ENCODE results near the gene RAMP3. TPM values are rescaled to one million over a fixed set of nuclear protein-coding genes. Genes with fewer than 3 reads are reported as not detected.

Gene RAMP3
- polyA plus RNA-seq, 3 donors, result 7.8 to 10.6 (median 9.5) TPM

DNA sequence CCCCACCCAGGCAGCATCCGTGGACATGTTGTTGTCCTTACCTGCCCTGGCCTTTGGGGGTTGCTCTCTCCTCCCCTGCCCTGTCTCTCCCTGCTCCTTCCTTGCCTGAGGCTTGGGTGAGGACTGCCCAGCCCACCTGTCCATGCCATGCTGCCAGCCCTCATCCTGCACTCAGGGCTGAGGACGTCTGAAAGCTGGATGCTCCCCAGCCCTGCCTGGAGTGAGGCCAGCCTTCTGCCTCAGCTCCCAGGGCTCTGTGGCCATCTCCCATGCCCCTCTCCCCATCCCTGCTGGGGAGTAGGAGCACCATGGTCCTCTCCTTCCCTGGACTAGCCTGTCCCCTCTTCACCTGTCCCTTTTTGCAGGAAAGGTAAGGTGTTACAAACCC lies 68.4 kb downstream of the RAMP3 start:
- no peak for DNase-seq (ENCODE audit: extremely low read depth in 1 of 11, low read depth in 9 of 11, low spot score in 4 of 11)

DNA sequence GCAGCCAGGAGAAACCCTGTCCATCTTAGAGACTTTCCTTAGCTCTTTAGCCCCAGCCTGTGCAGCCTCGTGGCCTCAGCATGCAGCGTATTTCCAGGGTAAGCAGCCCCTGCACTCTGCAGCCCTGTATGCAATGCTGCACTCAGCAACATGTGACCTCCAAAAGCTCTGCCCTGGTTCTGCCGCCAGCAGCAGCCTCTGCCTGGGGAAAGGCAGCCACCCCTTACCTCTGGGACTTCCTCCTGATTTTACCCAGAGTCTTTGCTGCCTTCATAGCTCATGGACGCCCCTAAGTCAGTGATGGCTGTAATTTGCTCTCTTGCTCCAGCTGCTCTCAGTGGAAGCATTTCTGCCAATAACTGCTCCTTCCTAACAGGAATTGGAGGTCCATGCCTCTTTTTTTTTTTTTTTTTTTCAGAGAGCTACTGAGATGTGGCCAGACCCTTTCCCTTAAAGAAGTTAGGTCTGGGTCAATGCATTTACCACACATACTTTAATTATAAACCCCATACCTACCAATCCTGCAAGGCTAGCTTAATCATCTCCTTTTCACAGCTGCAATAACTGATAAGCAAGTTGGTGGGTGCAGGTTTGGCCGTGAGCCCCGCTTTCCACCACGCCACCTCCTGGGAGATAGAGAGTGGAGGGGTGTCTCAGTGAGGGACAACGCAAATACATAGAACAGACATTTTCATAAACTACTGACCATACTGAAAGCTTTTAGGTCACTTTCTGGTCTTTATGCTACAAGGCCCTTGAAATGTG lies 71.7 kb downstream of the RAMP3 start:
- no peak for DNase-seq (ENCODE audit: extremely low read depth in 1 of 11, low read depth in 9 of 11, low spot score in 4 of 11)

DNA sequence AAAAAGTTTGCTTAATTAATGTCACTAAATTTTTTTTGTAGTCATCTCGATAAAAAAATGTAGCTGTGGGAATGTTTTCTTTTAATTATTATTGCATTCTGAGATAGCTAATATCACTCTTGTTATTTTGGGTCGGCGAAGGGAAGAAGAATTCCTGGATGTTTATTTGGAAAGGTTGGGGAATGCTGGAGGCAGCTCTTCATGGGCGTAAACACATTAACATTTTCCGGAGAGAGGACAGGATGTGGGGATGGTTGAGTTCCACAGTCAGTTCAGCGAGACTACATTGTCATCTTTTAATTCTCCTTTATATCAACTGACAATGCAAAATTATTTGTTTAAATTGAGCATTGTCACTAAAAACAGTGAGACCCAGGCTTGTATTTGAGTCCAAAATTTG lies 72.5 kb downstream of the RAMP3 start:
- no peak for DNase-seq (ENCODE audit: extremely low read depth in 1 of 11, low read depth in 9 of 11, low spot score in 4 of 11)

DNA sequence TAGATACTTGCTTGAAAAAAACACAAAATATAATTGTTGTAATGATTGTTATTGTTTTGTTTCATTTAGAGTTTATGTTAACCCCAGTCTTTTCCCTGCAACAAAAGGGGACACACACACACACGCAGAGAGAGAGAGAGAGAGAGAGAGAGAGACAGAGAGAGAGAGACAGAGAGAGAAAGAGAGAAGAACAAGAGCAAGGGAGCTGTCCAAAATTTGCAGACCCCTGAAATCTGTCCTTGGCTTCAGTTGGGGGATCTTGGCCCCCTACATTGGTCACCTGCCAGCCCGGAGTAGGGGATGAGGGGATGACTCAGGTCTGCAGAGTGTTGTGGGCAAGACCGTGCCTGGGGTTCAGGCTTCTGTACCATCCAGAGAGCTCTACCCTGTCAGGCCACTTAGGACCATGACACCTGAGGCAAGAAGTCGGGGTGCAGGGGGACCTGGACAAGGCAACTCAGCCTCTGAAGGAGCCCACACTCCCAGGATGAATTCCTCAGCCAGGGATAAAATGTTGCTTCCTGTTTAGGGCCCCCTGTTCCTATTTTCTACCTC lies 73.1 kb downstream of the RAMP3 start:
- no peak for DNase-seq (ENCODE audit: extremely low read depth in 1 of 11, low read depth in 9 of 11, low spot score in 4 of 11)

DNA sequence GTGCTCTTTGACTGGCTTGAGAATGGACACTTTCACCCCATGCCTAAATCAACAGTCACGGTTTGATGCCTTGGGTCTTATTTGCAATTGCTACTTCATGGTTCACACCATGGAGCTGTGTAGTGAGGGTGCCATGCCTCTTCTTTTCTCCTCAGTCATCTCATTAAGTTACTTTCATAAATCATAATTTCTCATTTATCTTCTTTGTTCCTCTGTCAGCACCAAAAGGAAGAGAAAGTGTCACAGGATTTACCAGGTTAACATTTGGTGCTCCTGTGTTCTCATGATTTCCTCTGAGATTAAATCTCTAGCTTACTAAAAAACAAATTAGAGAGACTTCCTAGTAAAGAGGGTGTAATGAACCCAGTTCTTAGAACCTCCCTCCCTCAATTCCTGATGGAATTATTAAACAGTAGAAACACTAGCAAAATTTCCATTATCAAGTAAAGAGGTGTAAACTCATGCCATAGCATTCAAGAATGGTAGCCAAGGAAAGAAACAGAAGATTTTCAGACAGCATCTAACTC lies 75.7 kb downstream of the RAMP3 start:
- DNase-seq (ENCODE audit: extremely low read depth in 1 of 11, low read depth in 9 of 11, low spot score in 4 of 11), result no peak

Other genes with a start within 250 kb of the RAMP3 start
- under 1 TPM; 0.47 to 0.83 (median 0.70) TPM for gene MYO1G, start 178.8 kb upstream of the RAMP3 start, polyA plus RNA-seq (ENCODE audit: insufficient read length in 3 of 3)
- gene CCM2, start 157.6 kb upstream of the RAMP3 start, polyA plus RNA-seq (ENCODE audit: insufficient read length in 3 of 3), result 10 to 100 TPM; 23.8 to 32.9 (median 26.1) TPM
- 10 to 100 TPM in 1 of 3 donors, 1 to 10 TPM in 2; 9.3 to 10.7 (median 9.4) TPM for gene NACAD, start 68.8 kb upstream of the RAMP3 start, polyA plus RNA-seq (ENCODE audit: insufficient read length in 3 of 3)
- 10 to 100 TPM; 53.6 to 63.4 (median 57.5) TPM for gene TBRG4, start 46.1 kb upstream of the RAMP3 start, polyA plus RNA-seq (ENCODE audit: insufficient read length in 3 of 3)